OCI-LY1 (cell line): ENCODE data around the gene MRPL52.

Experiments
- CTCF ChIP-seq: fragments of 200-600 bp; sonication (generic), shearing (Covaris generic); IDR thresholded peaks from 2 replicates; pipeline ENCODE4 v1.5.1; 2017; ENCODE audit warnings: mild to moderate bottlenecking, antibody characterized with exemption, low read length, moderate library complexity, mixed read lengths
- EZH2 ChIP-seq: fragments of 200-600 bp; sonication (generic), shearing (Covaris generic); IDR thresholded peaks from 2 replicates; pipeline ENCODE4 v1.8.0; 2017; ENCODE audit warnings: borderline replicate concordance, mixed run types, mild to moderate bottlenecking, antibody characterized with exemption, low read length, moderate library complexity, mixed read lengths

GRCh38 chr14:22796087-22796707 lies 33.5 kb upstream of the MRPL52 start:
- no peak for TF ChIP-seq EZH2
- TF ChIP-seq CTCF, result no peak
